B cell (primary cell): Measurements from ENCODE around the gene CAMTA1. TPM values are rescaled to one million over a fixed set of nuclear protein-coding genes. Genes with fewer than 3 reads are reported as not detected.

ENCODE experiments used
- ATAC-seq: fragments of 200-7000 bp; cut with Tn5 transposase; one replicate; pipeline ENCODE4 v1.10.0; 2021; ENCODE audit warnings: low read depth, mild to moderate bottlenecking, moderate number of reproducible peaks, moderate library complexity
- CTCF ChIA-PET: fragments of 350-600 bp; sonication (Branson Sonifier 250); formaldehyde crosslinking; loops from one replicate; lab custom pipeline; 2021; ENCODE audit warnings: antibody characterized with exemption, inconsistent platforms; lab: Charles Lee
- POLR2A ChIA-PET: fragments of 350-600 bp; sonication (Branson Sonifier 250); formaldehyde crosslinking; loops from one replicate; lab custom pipeline; 2021; ENCODE audit warnings: antibody characterized with exemption; lab: Charles Lee
- DNase-seq: peaks from one replicate; pipeline ENCODE4 v3.0.0; 2013
- H2AFZ ChIP-seq: 2 replicates; pipeline ENCODE4 v1.6.1; 2012; ENCODE audit warnings: mild to moderate bottlenecking, low read depth, low read length; ENCODE audit not compliant: insufficient read depth, poor library complexity, severe bottlenecking
- H3K27ac ChIP-seq, 2 donors: 1 replicate in 1 of 2; 2 replicates in 1 of 2; pipeline ENCODE4 v1.5.1; 2012 to 2013; ENCODE audit warnings: low read length in 2 of 2, mild to moderate bottlenecking in 2 of 2, moderate library complexity in 1 of 2
- H3K27me3 ChIP-seq, 4 experiments: fragments of 200-600 bp in 1 of 4; sonication (generic) in 1 of 4; replicated peaks in 1 of 4; 1 replicate in 2 of 4; 2 replicates in 2 of 4; pipeline versions ENCODE4 v1.6.1 to v1.7.0; 2013 to 2016; ENCODE audit warnings: low read length in 3 of 4, mild to moderate bottlenecking in 2 of 4, mixed read lengths in 1 of 4, moderate library complexity in 1 of 4; ENCODE audit not compliant: insufficient read depth in 4 of 4, control insufficient read depth in 3 of 4; ENCODE audit errors: control extremely low read depth in 1 of 4
- H3K36me3 ChIP-seq, 2 experiments: replicated peaks in 1 of 2; 1 replicate in 1 of 2; 2 replicates in 1 of 2; pipeline versions ENCODE4 v1.6.1 to v1.7.1; 2013; ENCODE audit warnings: low read length in 1 of 2; ENCODE audit not compliant: insufficient read depth in 2 of 2, control insufficient read depth in 1 of 2; ENCODE audit errors: control extremely low read depth in 1 of 2, extremely low read depth in 1 of 2
- H3K4me1 ChIP-seq, 2 donors: fragments of 200-600 bp in 1 of 2; sonication (generic) in 1 of 2; 1 replicate in 1 of 2; 2 replicates in 1 of 2; pipeline versions ENCODE4 v1.5.1 to v1.6.1; 2013 to 2017; ENCODE audit warnings: low read length in 2 of 2; ENCODE audit not compliant: control insufficient read depth in 2 of 2, insufficient read depth in 2 of 2
- H3K4me2 ChIP-seq: replicated peaks from 2 replicates; pipeline ENCODE3; 2012; ENCODE audit warnings: mild to moderate bottlenecking, low read depth, low read length; ENCODE audit not compliant: poor library complexity, severe bottlenecking
- H3K4me3 ChIP-seq, 5 experiments: fragments of 200-600 bp in 1 of 5; sonication (generic) in 1 of 5; 1 replicate in 3 of 5; 2 replicates in 2 of 5; pipeline versions ENCODE4 v1.5.1 to v1.7.0; 2011 to 2016; ENCODE audit warnings: low read length in 4 of 5, mild to moderate bottlenecking in 4 of 5, low read depth in 2 of 5, control low read depth in 1 of 5, moderate library complexity in 1 of 5; ENCODE audit not compliant: insufficient read depth in 1 of 5; ENCODE audit errors: control extremely low read depth in 1 of 5, extremely low read depth in 1 of 5
- H3K79me2 ChIP-seq: fragments of 200-600 bp; sonication (generic); one replicate; pipeline ENCODE4 v1.6.0; 2016; ENCODE audit warnings: low read length; ENCODE audit not compliant: control insufficient read depth, insufficient read depth
- H3K9ac ChIP-seq: fragments of 200-600 bp; sonication (generic); 2 replicates; pipeline ENCODE4 v1.6.1; 2017; ENCODE audit warnings: mild to moderate bottlenecking, low read length, moderate library complexity
- H3K9me3 ChIP-seq, 3 donors: one replicate each; pipeline versions ENCODE4 v1.6.1 to v1.7.1; 2013; ENCODE audit warnings: low read length in 2 of 3; ENCODE audit not compliant: control insufficient read depth in 2 of 3, insufficient read depth in 1 of 3; ENCODE audit errors: control extremely low read depth in 1 of 3
- H4K20me1 ChIP-seq: 2 replicates; pipeline ENCODE4 v1.6.0; 2012; ENCODE audit warnings: mild to moderate bottlenecking, low read length; ENCODE audit not compliant: insufficient read depth, control insufficient read depth, poor library complexity, severe bottlenecking
- H3K27ac Mint-ChIP-seq: one replicate; pipeline ENCODE4 v1.8.0; 2021; ENCODE audit warnings: mixed read lengths
- H3K27me3 Mint-ChIP-seq: one replicate; pipeline ENCODE4 v1.8.0; 2021; ENCODE audit warnings: mixed read lengths
- H3K4me1 Mint-ChIP-seq: one replicate; pipeline ENCODE4 v1.8.0; 2021; ENCODE audit warnings: mixed read lengths
- H3K4me3 Mint-ChIP-seq: one replicate; pipeline ENCODE4 v1.8.0; 2021; ENCODE audit warnings: mixed read lengths
- H3K9me3 Mint-ChIP-seq: one replicate; pipeline ENCODE4 v1.8.0; 2022; ENCODE audit warnings: mixed read lengths; ENCODE audit not compliant: insufficient read depth
- CTCF ChIP-seq: fragments of 200-600 bp; IDR thresholded peaks from one replicate; pipeline ENCODE4 v1.8.0; 2022; ENCODE audit warnings: antibody characterized with exemption, mild to moderate bottlenecking
- EZH2 ChIP-seq: IDR thresholded peaks from 2 replicates; pipeline ENCODE4 v1.6.1; 2012; ENCODE audit warnings: borderline replicate concordance, low read depth, mild to moderate bottlenecking, moderate library complexity, low read length; ENCODE audit not compliant: insufficient read depth, poor library complexity, severe bottlenecking
- WGBS: methylation state at CpG from one replicate; pipeline ENCODE4 v1.1.5; 2013; ENCODE audit warnings: missing lambda C conversion rate; ENCODE audit not compliant: insufficient coverage; 5-methylcytosine and 5-hydroxymethylcytosine counted together
- intact Hi-C: fragments of 100-400 bp; cut with micrococcal nuclease; formaldehyde crosslinking; loops from one replicate; pipeline ENCODE4 v1.10.0; 2022
- polyA plus RNA-seq: library from polyadenylated mRNA; depleted of rRNA; stranded (reverse); fragments of >200 nt; gene quantifications from 2 replicates; pipeline ENCODE4 v1.2.3, GENCODE V29; 2012
- total RNA-seq, 2 donors: library from RNA; stranded (reverse); fragments of 120-200 nt in 1 of 2; gene quantifications; 1 replicate in 1 of 2; 2 replicates in 1 of 2; pipeline versions ENCODE4 v1.2.3 to v1.2.4, GENCODE V29; 2013 to 2022

CAMTA1 gene
- total and polyA plus RNA-seq, 2 donors (not counting 1 experiment from before 2014, with no cell fraction given), result 42.2 to 45.7 TPM

- Histone ChIP-seq H3K4me2 (no peak overlapping the region), H3K27me3 (peaks cover 0 to 4% (median 0%) of the 10 kb centered on the region in 4 experiments), H3K79me2 (no peaks in the 10 kb centered on the region), H3K36me3 (no peaks in the 10 kb centered on the region), H3K4me3 (no peak overlapping the region), H3K9me3 (no peaks in the 10 kb centered on the region), H3K27ac (no peak overlapping the region), H2AFZ (no peak overlapping the region), H3K9ac (no peak overlapping the region), H4K20me1 (no peaks in the 10 kb centered on the region), H3K4me1 (no peaks in the 10 kb centered on the region)
- CTCF ChIA-PET, result no interaction called here
- Mint-ChIP-seq H3K4me1 (no peaks in the 10 kb centered on the region), H3K27me3 (peaks cover 14% of the 10 kb centered on the region), H3K27ac (no peak overlapping the region), H3K4me3 (no peak overlapping the region), H3K9me3 (no peaks in the 10 kb centered on the region)
- no peak for TF ChIP-seq CTCF
- no peak for TF ChIP-seq EZH2
- POLR2A ChIA-PET, result no interaction called here
- no peak for DNase-seq
- WGBS, result 91% methylated on average over 28 of the region's 28 CpGs
- intact Hi-C loops, result no loop called here
- ATAC-seq, result no peak
These were observed 448.6 kb downstream of the CAMTA1 start for GRCh38 chr1:7233646-7234470.

- CTCF ChIA-PET, result no interaction called here
- POLR2A ChIA-PET, result no interaction called here
- Histone ChIP-seq H3K4me1 (no peaks in the 10 kb centered on the region), H3K4me3 (no peak overlapping the region), H3K27ac (no peak overlapping the region), H3K79me2 (no peaks in the 10 kb centered on the region), H4K20me1 (no peaks in the 10 kb centered on the region), H3K9ac (no peak overlapping the region), H3K9me3 (no peaks in the 10 kb centered on the region), H3K36me3 (no peaks in the 10 kb centered on the region), H2AFZ (no peak overlapping the region), H3K4me2 (no peak overlapping the region), H3K27me3 (peaks cover 0 to 4% (median 0%) of the 10 kb centered on the region in 4 experiments)
- intact Hi-C loops, result no loop called here
- Mint-ChIP-seq H3K27ac (no peak overlapping the region), H3K27me3 (peaks cover 14% of the 10 kb centered on the region), H3K9me3 (no peaks in the 10 kb centered on the region), H3K4me3 (no peak overlapping the region), H3K4me1 (no peaks in the 10 kb centered on the region)
- TF ChIP-seq EZH2 (no peak), CTCF (no peak)
- WGBS, result 94% methylated on average over 9 of the region's 9 CpGs
- DNase-seq, result no peak
- ATAC-seq, result no peak
These were observed 449.2 kb downstream of the CAMTA1 start for GRCh38 chr1:7234471-7234755.
